GM12878 (cell line): ENCODE data around the gene RABEP2. TPM values are rescaled to one million over a fixed set of nuclear protein-coding genes. Genes with fewer than 3 reads are reported as not detected.

Source experiments
- ATF3 ChIP-seq: IDR thresholded peaks from 2 replicates; pipeline ENCODE4 v1.6.1; 2011; ENCODE audit warnings: low read depth, mild to moderate bottlenecking, low read length, moderate library complexity, borderline replicate concordance; ENCODE audit errors: extremely low read depth
- CBFB ChIP-seq: IDR thresholded peaks from 2 replicates; pipeline ENCODE4 v1.6.1; 2016; ENCODE audit warnings: antibody characterized with exemption, low read depth
- CBX5 ChIP-seq: sonication (generic); IDR thresholded peaks from 2 replicates; pipeline ENCODE4 v1.6.1; 2016; ENCODE audit warnings: low read depth, moderate library complexity, mild to moderate bottlenecking, inconsistent platforms
- CEBPZ ChIP-seq: fragments of 150-350 bp; IDR thresholded peaks from 2 replicates; pipeline ENCODE4 v1.6.1; 2016; ENCODE audit warnings: low read depth, low read length
- CHD1 ChIP-seq: IDR thresholded peaks from 2 replicates; pipeline ENCODE4 v1.6.1; 2012; ENCODE audit warnings: low read depth, low read length, improper control_type of control experiment
- GATAD2B ChIP-seq: fragments of 450-650 bp; conservative IDR thresholded peaks from 2 replicates; pipeline ENCODE4 v1.6.1; 2017; ENCODE audit warnings: low read depth, mild to moderate bottlenecking, moderate library complexity
- HSF1 ChIP-seq: fragments of 150-350 bp; IDR thresholded peaks from 2 replicates; pipeline ENCODE4 v1.6.1; 2014; ENCODE audit warnings: mild to moderate bottlenecking, low read depth, low read length
- IKZF1 ChIP-seq: fragments of 450-650 bp; conservative IDR thresholded peaks from 2 replicates; pipeline ENCODE4 v1.6.1; 2017; ENCODE audit warnings: antibody characterized with exemption, mild to moderate bottlenecking
- IKZF2 ChIP-seq, 2 experiments: fragments of 450-650 bp; IDR thresholded peaks; 2 replicates each; pipeline ENCODE4 v1.6.1; 2017; ENCODE audit warnings: mild to moderate bottlenecking in 2 of 2, moderate library complexity in 2 of 2
- IRF4 ChIP-seq: IDR thresholded peaks from 2 replicates; pipeline ENCODE4 v1.6.1; 2011; ENCODE audit warnings: low read depth, low read length
- MXI1 ChIP-seq: fragments of 150-350 bp; IDR thresholded peaks from 2 replicates; pipeline ENCODE4 v1.6.1; 2011; ENCODE audit warnings: low read depth, mild to moderate bottlenecking, inconsistent platforms, low read length, improper control_type of control experiment
- MYC ChIP-seq: IDR thresholded peaks from 2 replicates; pipeline ENCODE4 v1.6.1; 2011; ENCODE audit warnings: mild to moderate bottlenecking, low read length, moderate library complexity, inconsistent platforms; ENCODE audit not compliant: insufficient read depth, insufficient replicate concordance, insufficient read length, severe bottlenecking
- NR2C1 ChIP-seq: fragments of 450-650 bp; IDR thresholded peaks from 2 replicates; pipeline ENCODE4 v1.6.1; 2017; ENCODE audit warnings: antibody characterized with exemption, mild to moderate bottlenecking, moderate library complexity
- POU2F2 ChIP-seq: IDR thresholded peaks from 3 replicates; pipeline ENCODE4 v1.6.1; 2011; ENCODE audit warnings: low read depth, mild to moderate bottlenecking, low read length, borderline replicate concordance
- PRDM15 ChIP-seq: fragments of 450-650 bp; formaldehyde crosslinking; IDR thresholded peaks from 2 replicates; pipeline ENCODE4 v1.4.0; 2020; ENCODE audit warnings: mild to moderate bottlenecking, moderate library complexity
- SUZ12 ChIP-seq: fragments of 200-600 bp; sonication (generic); IDR thresholded peaks from one replicate; pipeline ENCODE4 v1.6.1; 2018; ENCODE audit warnings: antibody characterized with exemption, mild to moderate bottlenecking; ENCODE audit not compliant: unreplicated experiment
- TARDBP ChIP-seq: IDR thresholded peaks from 2 replicates; pipeline ENCODE4 v1.6.1; 2016; ENCODE audit warnings: borderline replicate concordance
- TBL1XR1 ChIP-seq: IDR thresholded peaks from 2 replicates; pipeline ENCODE4 v1.6.1; 2012; ENCODE audit warnings: low read depth, low read length, improper control_type of control experiment
- TCF7 ChIP-seq: IDR thresholded peaks from 2 replicates; pipeline ENCODE4 v1.6.1; 2014; ENCODE audit warnings: antibody characterized with exemption, borderline replicate concordance
- USF2 ChIP-seq: IDR thresholded peaks from 2 replicates; pipeline ENCODE4 v1.6.1; 2011; ENCODE audit warnings: low read depth, low read length, improper control_type of control experiment, borderline replicate concordance
- ZNF622 ChIP-seq: fragments of 450-650 bp; IDR thresholded peaks from 2 replicates; pipeline ENCODE4 v1.6.1; 2017; ENCODE audit warnings: mild to moderate bottlenecking, inconsistent platforms
- ZSCAN29 ChIP-seq: fragments of 450-650 bp; IDR thresholded peaks from 2 replicates; pipeline ENCODE4 v1.6.1; 2017; ENCODE audit warnings: mild to moderate bottlenecking, moderate library complexity
- polyA plus RNA-seq, 11 experiments: library from polyadenylated mRNA; depleted of rRNA in 4 of 11; unstranded in 6 of 11; stranded (reverse) in 5 of 11; fragments of >200 nt; fragmentation: Nextera tagmentation in 4 of 11; fragmentation: Illumina TruSeq in 1 of 11; extraction: Ambion mirVana in 4 of 11; extraction: Trizol in 1 of 11; gene quantifications; 1 replicate in 1 of 11; 2 replicates in 10 of 11; pipeline versions ENCODE4 v1.2.1 to v1.2.3, GENCODE V29; 2011 to 2016; ENCODE audit warnings: inconsistent platforms in 2 of 11, missing spikeins in 2 of 11, low read depth in 1 of 11
- total RNA-seq, 4 experiments: library from RNA; depleted of rRNA in 3 of 4; stranded (reverse); fragments of >200 nt in 3 of 4; fragmentation: Illumina TruSeq in 1 of 4; extraction: Trizol in 1 of 4; gene quantifications; 2 replicates each; pipeline versions ENCODE4 v1.2.1 to v1.2.3, GENCODE V29; 2013 to 2021

Gene RABEP2
- total and polyA plus RNA-seq, 10 of the 15 experiments (the other 5 are each of a cell fraction or from before 2014, with no cell fraction given), result 0.47 to 33.2 (median 18.6) TPM

GRCh38 chr16:28930652-28931051 is 5.6 kb upstream of the RABEP2 start (continued):
- TF ChIP-seq IKZF1 (peak; percentile 90), POU2F2 (0 out of 3 replicates have a peak, but pooled peaks have one; percentile 22), TBL1XR1 (no peak), NR2C1 (no peak), MYC (no peak), ZSCAN29 (no peak), MXI1 (no peak), ZNF622 (no peak), CHD1 (no peak), CEBPZ (no peak), ATF3 (no peak), CBX5 (no peak), IRF4 (no peak), GATAD2B (peak; percentile 96), SUZ12 (no peak), IKZF2 (IDR thresholded peaks at IDR 0.05) (peak; percentile 84 to 85; a peak in 3 of 4 replicates), PRDM15 (CRISPR knock-in tag) (no peak), USF2 (no peak), HSF1 (no peak), CBFB (no peak), TARDBP (no peak), TCF7 (no peak)
